Endothelial cell of umbilical vein (primary cell): ENCODE data around the gene PKNOX1.

ENCODE experiments used
- EZH2 ChIP-seq: IDR thresholded peaks from 2 replicates; pipeline ENCODE4 v1.6.1; 2012; ENCODE audit warnings: borderline replicate concordance, low read depth, mild to moderate bottlenecking, moderate library complexity, low read length, inconsistent platforms; ENCODE audit not compliant: severe bottlenecking
- POLR2A ChIP-seq: IDR thresholded peaks from 2 replicates; pipeline ENCODE4 v1.6.1; 2012; ENCODE audit warnings: low read depth, mild to moderate bottlenecking, control low read depth, low read length
- TF ChIP-seq, protein P1 (sequence below), 2 donors: IDR thresholded peaks; 1 replicate in 1 of 2; 2 replicates in 1 of 2; pipeline ENCODE4 v1.5.1; 2011; ENCODE audit warnings: low read length in 2 of 2, mild to moderate bottlenecking in 2 of 2, moderate library complexity in 2 of 2, control low read depth in 1 of 2, inconsistent platforms in 1 of 2, low read depth in 1 of 2; ENCODE audit not compliant: insufficient read depth in 1 of 2; ENCODE audit errors: extremely low read depth in 1 of 2

DNA sequence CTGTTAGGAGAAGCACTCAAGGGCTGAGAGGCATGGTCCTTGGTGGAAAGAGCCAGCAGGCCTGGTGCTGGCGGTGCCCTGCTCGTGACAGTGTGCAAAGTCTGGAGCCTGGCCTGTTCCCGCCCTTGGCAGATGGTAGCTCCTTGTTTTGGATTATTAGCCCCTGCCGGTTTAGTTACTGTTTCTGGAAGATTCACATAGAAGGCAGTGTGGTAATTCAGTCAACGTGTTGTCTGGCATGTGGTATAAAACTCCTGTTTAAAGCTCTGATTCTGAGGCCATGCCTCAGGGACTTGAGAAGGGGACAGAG lies 6.8 kb downstream of the PKNOX1 start:
- TF ChIP-seq POLR2A (no peak), EZH2 (no peak)
- TF ChIP-seq, protein P1, sequence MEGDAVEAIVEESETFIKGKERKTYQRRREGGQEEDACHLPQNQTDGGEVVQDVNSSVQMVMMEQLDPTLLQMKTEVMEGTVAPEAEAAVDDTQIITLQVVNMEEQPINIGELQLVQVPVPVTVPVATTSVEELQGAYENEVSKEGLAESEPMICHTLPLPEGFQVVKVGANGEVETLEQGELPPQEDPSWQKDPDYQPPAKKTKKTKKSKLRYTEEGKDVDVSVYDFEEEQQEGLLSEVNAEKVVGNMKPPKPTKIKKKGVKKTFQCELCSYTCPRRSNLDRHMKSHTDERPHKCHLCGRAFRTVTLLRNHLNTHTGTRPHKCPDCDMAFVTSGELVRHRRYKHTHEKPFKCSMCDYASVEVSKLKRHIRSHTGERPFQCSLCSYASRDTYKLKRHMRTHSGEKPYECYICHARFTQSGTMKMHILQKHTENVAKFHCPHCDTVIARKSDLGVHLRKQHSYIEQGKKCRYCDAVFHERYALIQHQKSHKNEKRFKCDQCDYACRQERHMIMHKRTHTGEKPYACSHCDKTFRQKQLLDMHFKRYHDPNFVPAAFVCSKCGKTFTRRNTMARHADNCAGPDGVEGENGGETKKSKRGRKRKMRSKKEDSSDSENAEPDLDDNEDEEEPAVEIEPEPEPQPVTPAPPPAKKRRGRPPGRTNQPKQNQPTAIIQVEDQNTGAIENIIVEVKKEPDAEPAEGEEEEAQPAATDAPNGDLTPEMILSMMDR (IDR thresholded peaks at IDR 0.05; ENCODE audit: extremely low read depth in 1 of 2, insufficient read depth in 1 of 2, low read depth in 1 of 2, low read length in 2 of 2), result no peak
